GM19467 (cell line): Measurements from ENCODE around the gene CDH4.
"Not testable (repeated sequence)": the region's sequence is repeated elsewhere in the genome, so short reads cannot be mapped to it uniquely, and the experiment has no call there.

Experiments
- ATAC-seq: cut with Tn5 transposase; IDR thresholded peaks from one replicate; pipeline ENCODE4 v1.9.1; 2021; ENCODE audit warnings: mild to moderate bottlenecking, moderate library complexity; ENCODE audit not compliant: unreplicated experiment

The CDH4 gene

DNA sequence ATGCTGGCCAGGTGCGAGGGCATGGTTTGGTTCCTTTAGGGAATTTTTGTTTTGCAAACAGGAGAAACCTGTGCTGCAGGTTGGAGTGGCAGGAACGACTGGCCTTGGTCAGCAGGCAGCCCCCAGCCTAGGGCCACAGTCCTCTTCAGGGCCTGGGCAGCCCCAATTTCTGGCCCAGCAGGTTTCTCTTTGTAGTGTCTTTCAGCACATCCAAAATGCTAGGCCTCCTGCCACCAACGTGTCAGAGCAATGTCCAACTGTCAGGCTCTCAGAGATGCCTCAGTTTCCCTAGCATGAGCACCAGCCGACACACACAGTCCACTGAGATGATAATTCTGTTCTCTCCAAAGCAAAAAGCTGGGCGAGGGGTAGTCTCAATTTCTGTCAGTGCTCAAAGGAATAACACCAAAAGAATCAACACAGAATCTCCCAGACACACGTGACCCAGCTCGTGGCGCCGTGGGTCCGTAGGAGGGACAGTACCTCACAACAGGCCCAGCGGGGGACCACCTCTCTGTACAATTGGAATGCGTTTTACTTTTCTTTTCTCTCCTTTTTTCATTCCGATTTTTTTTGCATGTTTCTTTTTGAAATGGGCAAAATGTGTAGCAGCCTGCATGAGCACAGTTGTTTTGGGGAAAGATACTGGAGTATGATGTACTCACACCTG lies 687.8 kb downstream of the CDH4 start:
- ATAC-seq = no peak

DNA sequence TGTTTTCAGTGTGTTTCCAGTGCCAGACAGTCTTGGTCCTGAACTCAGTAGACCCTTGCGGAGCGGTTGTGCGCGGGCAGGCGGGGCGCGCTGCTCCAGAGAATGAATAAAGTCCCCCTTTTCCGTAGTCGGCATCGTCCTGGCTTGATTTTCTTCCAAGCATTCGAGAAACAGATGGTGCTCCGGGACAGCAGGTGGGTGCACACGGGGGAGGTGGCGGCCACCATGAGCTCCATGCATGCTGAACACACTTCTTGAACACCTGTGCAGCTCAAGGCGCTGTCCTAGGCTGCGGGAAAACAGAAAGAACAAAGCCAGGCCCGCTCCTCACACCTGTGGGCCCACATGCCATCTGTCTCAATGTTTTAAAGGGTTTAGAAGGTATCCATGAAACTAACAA lies 688.4 kb downstream of the CDH4 start:
- ATAC-seq = no peak

DNA sequence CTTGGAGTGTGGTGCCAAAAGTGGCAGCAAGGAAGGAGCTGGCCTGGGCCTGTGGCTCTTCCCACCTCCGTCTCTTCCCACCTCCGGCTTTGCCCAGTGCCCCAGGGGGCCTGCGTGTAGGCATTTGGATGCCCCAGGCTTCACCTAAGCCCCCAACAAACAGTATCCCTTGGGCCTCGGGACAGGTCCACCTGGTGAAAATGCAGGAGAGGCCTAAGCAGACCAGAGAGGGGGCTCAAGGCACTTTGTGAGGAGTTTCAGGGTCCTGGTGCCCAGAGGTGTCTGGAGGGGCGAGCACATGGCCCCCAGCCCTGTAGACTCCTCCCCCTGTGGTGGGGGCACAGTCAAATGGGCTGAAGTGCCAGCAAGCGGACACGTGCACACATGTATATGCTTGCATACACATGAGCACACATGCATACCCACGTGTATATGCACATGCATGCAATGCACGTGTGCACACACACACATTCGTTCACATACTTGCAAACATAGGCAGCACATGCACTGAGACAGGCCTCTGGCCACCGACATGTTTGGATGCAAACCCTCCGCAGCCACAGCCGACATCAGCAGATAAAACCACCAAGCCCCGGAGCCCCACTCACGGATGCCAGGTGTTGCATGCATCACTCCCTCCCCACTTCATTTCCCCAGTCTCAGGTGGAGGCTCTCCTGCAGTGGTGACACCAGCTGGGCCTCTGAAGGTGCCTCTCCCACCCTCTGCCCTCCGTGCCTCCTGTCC lies 689.1 kb downstream of the CDH4 start:
- no peak for ATAC-seq

DNA sequence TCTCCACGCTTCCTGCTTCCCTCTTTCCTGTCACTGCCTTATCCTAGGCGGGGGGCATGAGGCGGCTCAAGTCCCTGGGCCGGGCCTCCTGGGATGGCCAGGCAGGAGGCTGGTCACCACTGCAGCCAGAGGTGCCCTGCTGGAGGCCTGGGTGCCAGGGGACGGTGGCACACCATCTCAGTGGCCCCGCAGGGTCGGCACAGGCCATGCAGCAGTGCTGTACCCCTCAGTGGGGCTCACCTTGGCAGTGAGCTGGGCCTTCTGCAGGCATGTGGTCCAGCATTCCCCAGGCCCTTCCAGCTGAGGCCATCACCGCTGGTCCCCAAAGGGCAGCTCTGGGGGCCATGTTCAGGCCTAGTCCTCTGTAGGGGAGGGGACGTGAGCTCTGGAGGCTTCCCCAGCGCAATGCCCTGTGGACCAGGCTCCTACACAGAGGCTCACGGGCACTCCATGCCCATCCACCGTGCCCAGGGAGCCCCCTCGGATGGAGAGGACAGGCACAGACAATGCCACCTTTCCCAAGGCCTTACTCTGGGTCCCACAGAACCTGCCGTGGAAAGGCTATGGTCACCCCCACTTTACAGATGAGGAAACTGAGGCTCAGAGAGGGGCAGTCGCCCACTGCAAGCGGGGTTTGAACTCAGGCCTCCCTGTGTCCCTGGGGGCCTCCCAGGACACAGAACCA lies 689.8 kb downstream of the CDH4 start:
- ATAC-seq = no peak

- ATAC-seq = no peak
Measured at GRCh38 chr20:61942526-61942925, 690.5 kb downstream of the CDH4 start.

DNA sequence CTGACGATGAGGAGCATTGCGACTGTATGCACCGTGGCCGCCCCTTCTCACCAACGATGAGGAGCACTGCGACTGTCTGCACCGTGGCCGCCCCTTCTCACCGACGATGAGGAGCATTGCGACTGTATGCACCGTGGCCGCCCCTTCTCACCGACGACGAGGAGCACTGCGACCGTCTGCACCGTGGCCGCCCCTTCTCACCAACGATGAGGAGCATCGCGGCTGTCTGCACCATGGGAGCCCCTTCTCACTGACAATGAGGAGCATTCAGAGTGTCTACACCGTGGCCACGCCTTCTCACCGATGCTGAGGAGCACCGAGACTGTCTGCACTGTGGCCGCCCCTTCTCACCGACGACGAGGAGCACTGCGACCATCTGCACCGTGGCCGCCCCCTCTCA lies 692.9 kb downstream of the CDH4 start:
- ATAC-seq = not testable (repeated sequence)

- ATAC-seq = not testable (repeated sequence)
Measured at GRCh38 chr20:61945495-61945894, 693.4 kb downstream of the CDH4 start.

- not testable (repeated sequence) for ATAC-seq
Measured at GRCh38 chr20:61948056-61948455, 696.0 kb downstream of the CDH4 start.

- no peak for ATAC-seq
Measured at GRCh38 chr20:61948586-61949362, 696.7 kb downstream of the CDH4 start.

GRCh38 chr20:61949363-61949713 lies 697.3 kb downstream of the CDH4 start:
- ATAC-seq = no peak

DNA sequence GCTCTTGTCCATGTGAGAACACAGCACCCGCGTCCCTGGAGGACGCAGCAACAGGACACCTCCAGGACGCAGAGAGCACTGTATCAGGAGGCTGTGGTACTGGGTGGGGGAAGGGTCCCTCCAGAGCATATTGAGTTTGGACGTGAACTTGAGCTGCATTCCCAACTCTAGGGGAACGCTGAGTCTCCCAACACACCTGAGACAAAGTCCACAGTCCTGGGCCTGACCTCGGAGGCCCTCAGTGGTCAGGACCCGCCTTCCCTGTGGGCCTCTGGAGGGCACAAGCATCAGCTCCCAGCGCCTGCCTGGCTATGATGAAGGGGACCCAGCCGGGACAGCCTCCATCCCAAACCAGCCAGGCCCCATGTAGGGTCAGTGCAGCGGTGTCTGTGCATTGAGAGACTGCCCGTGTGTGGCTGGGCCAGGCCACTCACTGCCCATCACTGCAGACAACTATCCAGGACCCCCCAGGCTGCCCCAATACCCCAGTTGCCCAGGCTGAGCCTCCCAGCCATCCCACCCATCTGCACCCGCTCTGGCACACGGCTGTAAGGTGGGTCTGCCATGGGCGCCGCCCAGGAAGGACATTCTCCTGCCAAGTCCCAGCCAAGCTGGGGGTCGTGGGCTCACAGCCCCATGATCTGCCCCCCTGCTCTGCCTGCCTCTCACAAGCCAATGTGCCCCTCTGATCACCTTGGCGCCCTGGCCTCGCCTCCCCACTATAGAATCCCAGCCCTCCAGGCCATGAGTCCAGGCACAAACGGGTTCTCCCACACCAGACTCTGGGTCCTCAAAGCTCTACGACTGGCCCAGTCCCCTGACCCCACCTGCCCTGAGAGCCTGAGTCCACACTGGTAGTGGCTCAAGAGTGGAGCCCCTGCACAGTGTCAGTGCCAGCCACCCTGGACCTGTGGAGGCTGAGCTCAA lies 697.9 kb downstream of the CDH4 start:
- no peak for ATAC-seq

DNA sequence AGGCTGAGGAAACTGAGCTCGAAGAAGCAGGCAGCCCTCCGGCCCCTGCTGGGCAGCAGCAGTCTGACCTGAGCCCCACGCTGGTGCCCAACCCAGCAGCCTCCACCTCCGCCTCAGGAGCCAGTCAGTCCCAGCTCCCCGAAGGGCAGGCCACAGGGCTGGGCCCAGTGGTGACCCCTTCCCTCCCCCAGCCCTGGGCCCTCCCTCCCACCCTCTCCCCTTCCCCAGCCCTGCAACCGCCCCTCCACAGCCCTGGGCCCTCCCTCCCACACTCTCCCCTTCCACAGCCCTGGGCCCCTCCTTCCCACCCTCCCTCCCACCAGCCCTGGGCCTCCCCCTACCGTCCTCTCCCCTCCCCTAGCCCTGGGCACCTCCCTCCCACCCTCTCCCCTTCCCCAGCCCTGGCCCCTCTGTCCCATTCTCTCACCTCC lies 698.6 kb downstream of the CDH4 start:
- no peak for ATAC-seq

DNA sequence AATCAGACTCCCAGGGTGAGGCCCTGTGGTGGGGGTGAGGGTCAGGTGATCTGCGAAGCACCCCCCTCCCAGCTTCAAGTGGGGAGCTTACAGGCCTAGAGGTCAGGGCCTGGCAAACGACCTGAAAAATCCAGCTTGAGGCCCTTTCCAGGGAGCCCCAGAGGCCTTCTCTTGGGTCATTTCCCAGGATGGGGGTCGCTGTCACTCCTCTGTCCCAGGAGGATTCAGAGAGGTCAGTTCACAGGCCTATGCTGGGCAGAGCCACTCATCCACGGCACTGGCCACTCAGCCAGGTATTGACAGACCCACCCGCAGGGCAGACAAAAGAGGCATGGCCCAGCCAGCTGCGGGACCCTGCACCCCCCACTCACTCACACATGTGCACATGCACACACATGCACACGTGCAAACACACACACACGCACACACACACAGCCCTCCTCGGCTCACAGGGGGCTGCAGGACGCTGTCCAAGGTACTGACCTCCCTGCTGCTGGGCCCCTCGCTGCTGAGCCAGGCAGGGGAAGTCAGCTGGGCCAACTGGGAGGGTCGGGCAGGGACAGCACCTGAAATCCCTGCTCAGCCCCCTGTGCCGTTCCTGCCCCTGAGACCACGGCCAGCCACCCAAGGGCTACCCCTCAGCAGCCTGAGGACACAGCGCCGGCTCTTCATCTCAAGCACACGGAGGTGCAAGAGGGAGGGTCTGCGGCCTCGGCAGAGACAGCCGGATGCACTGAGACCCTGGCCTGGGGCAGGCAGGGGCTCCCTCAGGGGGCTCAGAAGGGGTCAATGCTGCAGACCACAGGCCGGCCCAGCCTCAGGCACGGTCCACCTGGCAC lies 699.9 kb downstream of the CDH4 start:
- ATAC-seq = no peak

DNA sequence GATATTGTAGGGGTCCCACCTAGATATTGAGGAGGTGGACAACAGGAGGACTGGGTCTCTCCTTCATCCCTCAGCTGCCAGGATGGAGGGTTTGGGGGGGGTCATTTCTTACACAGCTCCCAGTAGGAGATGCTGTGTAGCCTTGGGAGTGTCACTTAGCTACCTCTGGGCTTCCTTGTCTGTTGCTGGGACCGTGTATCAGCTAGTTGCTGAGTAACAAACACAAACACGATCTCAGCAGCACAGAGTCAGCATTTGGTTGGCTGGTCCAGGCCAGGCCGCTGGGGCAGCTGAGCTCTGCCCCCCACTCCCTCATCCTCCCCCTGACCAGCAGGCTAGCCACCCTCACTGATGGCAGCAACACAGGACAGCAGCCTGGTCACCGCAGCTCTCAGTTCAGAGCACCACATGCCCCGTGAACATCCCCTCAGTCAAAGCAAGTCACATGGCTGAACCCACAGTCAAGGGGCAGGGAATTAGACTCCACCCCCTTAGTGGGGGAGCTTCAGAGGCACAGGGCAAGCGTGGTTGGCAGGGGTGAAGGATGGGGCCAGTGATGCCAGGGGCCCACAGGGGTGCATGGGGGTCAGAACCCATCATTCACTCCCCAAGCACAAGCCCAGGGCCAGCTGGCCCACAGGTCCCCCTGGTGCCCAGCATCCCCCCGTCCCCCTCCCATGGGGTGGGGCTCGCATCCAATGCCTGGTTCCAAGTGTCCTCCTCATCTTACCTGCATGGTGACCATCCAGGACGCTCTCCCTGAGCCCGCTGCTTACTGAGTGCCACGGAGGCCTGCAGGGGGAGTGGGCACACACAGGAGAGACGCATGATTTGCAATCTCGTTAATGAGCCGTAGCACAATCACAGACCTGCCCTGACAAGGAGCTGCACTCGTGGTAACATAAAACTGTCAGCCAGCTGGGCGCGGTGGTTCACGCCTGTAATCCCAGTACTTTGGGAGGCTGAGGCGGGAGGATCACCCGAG lies 701.3 kb downstream of the CDH4 start:
- ATAC-seq = no peak

DNA sequence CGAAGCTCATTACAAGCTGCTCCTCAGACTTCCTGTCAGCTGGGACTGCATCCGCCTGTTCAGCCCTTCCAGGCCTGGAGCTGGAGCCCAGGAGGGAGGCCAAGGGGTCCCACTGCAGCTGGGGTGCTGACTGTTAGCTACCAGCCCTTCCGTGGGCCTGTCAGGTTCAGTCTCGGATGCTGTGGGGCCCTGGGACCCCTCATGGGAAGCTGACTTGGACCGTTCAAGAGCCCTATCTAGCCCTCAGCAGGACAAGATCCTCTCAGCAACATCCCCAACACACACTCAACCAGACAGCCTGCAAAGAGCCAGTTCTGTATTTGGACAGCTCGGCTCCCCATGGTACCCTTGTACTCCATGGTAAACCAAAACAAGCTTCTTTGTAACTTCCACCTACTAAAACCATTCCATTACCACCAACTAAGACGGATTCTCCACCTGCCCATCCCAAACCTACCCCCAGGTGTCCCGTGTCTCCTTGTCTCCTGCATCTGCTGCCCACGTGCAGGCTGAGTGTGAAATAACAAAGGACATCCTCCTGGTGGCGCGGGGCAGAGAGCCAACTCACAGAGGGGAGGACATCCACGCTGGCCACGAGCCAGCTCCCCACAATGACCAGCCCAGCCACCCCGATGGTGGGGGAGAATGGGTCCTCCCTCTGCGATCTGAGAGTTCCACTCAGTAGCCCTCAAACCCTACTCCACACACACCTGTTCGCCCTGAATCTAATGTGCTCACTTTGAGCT lies 702.4 kb downstream of the CDH4 start:
- no peak for ATAC-seq

DNA sequence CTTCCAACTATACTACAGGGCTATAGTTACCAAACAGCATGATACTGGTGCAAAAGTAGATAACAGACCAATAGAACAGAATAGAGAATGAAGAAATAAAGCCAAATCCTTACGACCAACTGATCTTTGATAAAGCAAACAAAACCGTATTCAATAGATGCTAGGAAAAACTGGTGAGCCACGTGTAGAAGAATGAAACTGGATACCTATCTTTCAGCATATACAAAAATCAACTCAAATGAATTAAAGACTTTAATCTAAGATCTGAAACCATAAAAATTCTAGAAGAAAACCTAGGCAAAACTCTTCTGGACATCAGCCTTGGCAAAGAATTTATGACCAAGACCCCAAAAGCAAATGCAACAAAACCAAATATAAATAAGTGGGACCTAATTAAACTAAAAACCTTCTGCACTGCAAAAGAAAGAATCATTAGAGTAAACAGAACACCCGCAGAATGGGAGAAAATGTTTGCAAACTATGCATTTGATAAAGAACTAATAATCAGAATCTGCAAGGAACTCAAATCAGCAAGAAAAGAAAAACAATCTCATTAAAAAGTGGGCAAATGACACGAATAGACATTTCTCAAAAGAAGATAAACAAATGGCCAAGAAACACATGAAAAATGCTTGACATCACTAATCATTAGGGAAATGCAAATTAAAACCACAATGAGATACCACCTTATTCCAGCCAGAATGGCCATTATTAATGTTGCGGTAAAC lies 703.8 kb downstream of the CDH4 start:
- ATAC-seq = no peak
